ENCODE data around the gene ADAMTS3. TPM values are rescaled to one million over a fixed set of nuclear protein-coding genes. Genes with fewer than 3 reads are reported as not detected.
A peak's percentile ranks its signal among the peaks of the same experiment; 100 is the strongest.

Gene ADAMTS3
- total RNA-seq, 1 donor from 2014 or later = 11.0 TPM

GRCh38 chr4:72338060-72338459, 231.0 kb downstream of the ADAMTS3 start:
- DNase-seq (ENCODE audit: low spot score in 2 of 2, unreplicated experiment in 2 of 2) = no peak
- no peaks in the 10 kb centered on the region for H3K9me3 Mint-ChIP-seq
- H3K4me3 Mint-ChIP-seq = no peak overlapping the region
- no peaks in the 10 kb centered on the region for H3K4me1 Mint-ChIP-seq
- H3K27ac Mint-ChIP-seq = no peak overlapping the region
- no peak for TF ChIP-seq CTCF (IDR thresholded peaks at IDR 0.05; ENCODE audit: unreplicated experiment)
- no peaks in the 10 kb centered on the region for H3K36me3 Mint-ChIP-seq
- H3K27me3 Mint-ChIP-seq (ENCODE audit: low read depth) = no peaks in the 10 kb centered on the region

- peaks cover 2% of the 10 kb centered on the region for H3K4me1 Mint-ChIP-seq
- H3K9me3 Mint-ChIP-seq = no peaks in the 10 kb centered on the region
- TF ChIP-seq CTCF (IDR thresholded peaks at IDR 0.05; ENCODE audit: unreplicated experiment) = no peak
- H3K27me3 Mint-ChIP-seq (ENCODE audit: low read depth) = no peaks in the 10 kb centered on the region
- H3K27ac Mint-ChIP-seq = no peak overlapping the region
- no peak for DNase-seq (ENCODE audit: low spot score in 2 of 2, unreplicated experiment in 2 of 2)
- no peaks in the 10 kb centered on the region for H3K36me3 Mint-ChIP-seq
- no peak overlapping the region for H3K4me3 Mint-ChIP-seq
Observed at GRCh38 chr4:72330381-72330780, 238.6 kb downstream of the ADAMTS3 start.

- Mint-ChIP-seq H3K27me3 (ENCODE audit: low read depth) (no peaks in the 10 kb centered on the region), H3K4me3 (no peak overlapping the region), H3K4me1 (peaks cover 4% of the 10 kb centered on the region), H3K9me3 (no peaks in the 10 kb centered on the region), H3K27ac (no peak overlapping the region), H3K36me3 (no peaks in the 10 kb centered on the region)
- peak; percentile 50 for TF ChIP-seq CTCF (IDR thresholded peaks at IDR 0.05; ENCODE audit: unreplicated experiment)
- DNase-seq (ENCODE audit: low spot score in 2 of 2, unreplicated experiment in 2 of 2) = no peak
Observed at GRCh38 chr4:72326692-72327632, 242.1 kb downstream of the ADAMTS3 start.

- Mint-ChIP-seq H3K27me3 (ENCODE audit: low read depth) (no peaks in the 10 kb centered on the region), H3K36me3 (no peaks in the 10 kb centered on the region), H3K9me3 (no peaks in the 10 kb centered on the region), H3K27ac (no peak overlapping the region), H3K4me1 (peaks cover 9% of the 10 kb centered on the region), H3K4me3 (no peak overlapping the region)
- no peak for TF ChIP-seq CTCF (IDR thresholded peaks at IDR 0.05; ENCODE audit: unreplicated experiment)
- no peak for DNase-seq (ENCODE audit: low spot score in 2 of 2, unreplicated experiment in 2 of 2)
Observed at GRCh38 chr4:72325215-72325614, 243.8 kb downstream of the ADAMTS3 start.

GRCh38 chr4:72323227-72323626, 245.8 kb downstream of the ADAMTS3 start:
- no peak for DNase-seq (ENCODE audit: low spot score in 2 of 2, unreplicated experiment in 2 of 2)
- no peaks in the 10 kb centered on the region for H3K36me3 Mint-ChIP-seq
- H3K4me1 Mint-ChIP-seq = peaks cover 11% of the 10 kb centered on the region
- H3K27ac Mint-ChIP-seq = no peak overlapping the region
- no peaks in the 10 kb centered on the region for H3K9me3 Mint-ChIP-seq
- no peak overlapping the region for H3K4me3 Mint-ChIP-seq
- no peaks in the 10 kb centered on the region for H3K27me3 Mint-ChIP-seq (ENCODE audit: low read depth)
- TF ChIP-seq CTCF (IDR thresholded peaks at IDR 0.05; ENCODE audit: unreplicated experiment) = no peak
